GM21825 (cell line): ENCODE data around the gene COL23A1.

ENCODE experiments used
- ATAC-seq: cut with Tn5 transposase; IDR thresholded peaks from one replicate; pipeline ENCODE4 v1.9.1; 2021; ENCODE audit warnings: mild to moderate bottlenecking, moderate library complexity; ENCODE audit not compliant: unreplicated experiment

Gene COL23A1

DNA sequence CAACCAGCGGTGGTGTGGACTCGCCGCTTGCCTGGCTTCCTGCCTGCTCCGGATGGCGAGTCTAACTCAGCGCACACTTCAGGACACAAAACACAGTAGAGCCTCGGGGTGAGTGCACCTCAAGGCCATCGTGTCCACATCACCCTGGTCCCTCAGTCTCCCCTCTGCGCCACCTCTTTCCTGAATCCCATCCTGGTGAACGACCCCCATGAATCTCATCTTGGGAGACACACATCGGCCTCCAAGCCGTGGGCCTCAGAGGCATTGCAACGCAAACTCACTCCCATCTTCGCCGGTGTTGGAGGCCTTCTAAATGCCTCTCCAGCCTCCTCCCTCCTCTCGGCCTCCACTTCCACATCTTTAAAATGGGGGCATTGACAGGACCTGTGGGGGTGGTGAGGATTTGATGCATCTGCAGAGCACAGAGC lies 124.3 kb downstream of the COL23A1 start:
- no peak for ATAC-seq

DNA sequence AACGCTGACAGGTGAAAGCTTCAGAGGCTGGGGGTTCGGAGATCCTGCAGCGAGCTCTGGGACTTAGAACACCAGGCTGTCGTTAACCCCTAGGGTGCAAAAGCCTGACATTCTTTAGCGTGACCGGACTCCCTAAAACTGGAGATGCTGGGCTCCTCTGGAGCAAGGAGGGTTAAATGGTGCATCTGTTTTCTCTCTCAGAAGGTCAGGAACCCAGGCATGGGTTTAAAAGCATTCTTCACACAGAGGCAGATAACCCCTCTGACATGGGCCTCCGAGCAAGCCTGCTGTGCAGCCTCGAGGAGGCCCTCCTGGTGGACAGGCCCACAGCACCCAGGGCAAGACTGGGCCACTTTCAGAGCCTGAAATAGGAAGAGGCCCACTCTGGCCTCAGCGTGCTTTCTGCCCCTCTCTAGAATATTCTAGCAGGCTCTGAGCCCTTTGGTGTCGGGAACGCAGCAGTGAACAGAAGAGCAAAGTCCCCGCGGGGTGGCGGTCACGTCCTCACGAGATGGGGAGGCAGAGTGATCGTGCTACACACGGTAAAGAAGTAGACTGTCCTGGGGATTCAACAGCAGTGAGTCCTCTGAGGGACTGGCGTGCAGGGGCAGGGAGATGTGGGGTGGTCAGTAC lies 124.8 kb downstream of the COL23A1 start:
- ATAC-seq = no peak

DNA sequence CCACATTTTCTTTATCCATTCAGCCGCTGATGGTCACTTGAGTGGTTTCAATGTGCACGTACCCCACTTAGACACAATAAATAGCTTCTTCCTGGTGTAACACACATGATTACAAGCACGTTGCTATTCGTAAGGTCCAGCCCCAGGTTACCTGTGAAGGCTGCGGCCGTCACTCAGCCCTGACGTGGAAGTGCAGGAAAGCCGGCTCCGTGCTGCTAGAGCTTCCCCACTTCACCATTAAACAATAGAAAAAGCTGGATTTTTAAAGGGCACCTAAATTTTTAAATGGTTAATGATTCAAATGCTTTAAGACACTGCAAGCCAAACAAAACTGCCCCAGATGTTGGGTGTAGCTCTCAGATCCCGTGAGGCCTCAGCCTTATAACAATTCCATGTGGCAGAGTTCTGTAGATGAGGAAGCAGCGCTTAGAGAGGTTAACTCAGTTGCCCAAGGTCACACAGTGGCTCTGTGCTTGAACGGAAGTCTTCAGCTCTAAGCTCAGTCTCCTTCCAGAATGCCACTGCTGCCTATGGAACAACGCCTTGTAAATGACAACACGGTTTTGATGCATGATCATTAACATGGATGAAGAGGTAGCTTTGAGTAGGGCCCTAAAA lies 125.7 kb downstream of the COL23A1 start:
- no peak for ATAC-seq

DNA sequence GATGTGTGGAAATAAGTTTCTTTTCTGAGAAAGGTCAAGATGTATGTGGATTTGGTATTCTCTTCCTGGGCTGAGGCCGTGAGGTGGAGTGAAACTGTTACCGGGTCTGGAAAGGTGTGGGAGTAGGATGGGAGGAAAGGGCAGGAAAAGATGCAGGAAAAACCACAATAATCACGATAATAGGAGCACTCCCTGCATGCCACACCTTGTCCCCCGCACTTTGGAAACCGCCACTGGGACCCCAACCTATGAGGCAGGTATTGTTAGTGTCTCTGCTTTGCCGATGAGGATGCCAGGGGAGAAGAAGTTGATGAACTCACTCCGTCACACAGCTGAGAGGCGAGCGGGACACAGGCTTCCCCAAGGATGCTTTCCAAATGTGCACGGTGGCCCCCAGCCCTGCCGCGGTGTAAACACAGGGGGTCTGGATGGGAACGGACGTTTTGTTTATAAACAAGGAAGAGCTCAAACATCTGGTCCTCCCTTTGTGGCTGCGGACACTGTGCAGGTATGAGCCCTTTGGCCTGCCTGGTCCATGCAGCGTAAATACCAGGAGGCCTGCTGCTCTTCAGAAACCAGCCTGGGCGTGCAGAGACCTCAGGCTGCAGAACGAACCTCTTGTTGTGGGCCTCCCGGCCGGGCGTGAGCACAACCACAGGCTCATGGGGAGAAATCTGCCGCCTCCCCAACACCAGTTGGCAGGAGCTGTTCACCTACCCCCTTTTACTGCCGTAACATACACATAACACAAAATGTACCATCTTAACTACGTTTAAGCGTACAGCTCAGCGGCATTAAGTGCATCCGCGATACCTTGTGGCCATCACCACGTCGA lies 126.7 kb downstream of the COL23A1 start:
- no peak for ATAC-seq

DNA sequence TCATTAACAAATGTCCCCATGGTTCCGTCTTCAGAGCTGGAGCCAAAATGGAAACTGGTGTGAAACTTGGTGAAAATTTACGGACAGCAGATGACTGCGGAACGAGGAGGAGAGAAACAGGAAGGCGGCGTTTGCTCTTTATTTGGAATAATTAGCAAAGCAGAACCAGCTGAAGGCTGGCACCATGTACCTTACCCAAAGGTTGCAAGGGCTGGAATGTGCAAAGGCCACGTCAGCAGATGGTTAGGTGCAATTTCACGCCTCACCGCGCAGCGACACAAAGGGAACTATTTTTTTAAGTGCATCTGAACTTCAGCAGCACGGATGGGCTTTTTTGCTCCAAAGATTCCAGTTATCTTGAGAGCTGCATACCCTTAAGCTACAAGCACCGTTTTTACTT lies 127.4 kb downstream of the COL23A1 start:
- ATAC-seq = no peak

DNA sequence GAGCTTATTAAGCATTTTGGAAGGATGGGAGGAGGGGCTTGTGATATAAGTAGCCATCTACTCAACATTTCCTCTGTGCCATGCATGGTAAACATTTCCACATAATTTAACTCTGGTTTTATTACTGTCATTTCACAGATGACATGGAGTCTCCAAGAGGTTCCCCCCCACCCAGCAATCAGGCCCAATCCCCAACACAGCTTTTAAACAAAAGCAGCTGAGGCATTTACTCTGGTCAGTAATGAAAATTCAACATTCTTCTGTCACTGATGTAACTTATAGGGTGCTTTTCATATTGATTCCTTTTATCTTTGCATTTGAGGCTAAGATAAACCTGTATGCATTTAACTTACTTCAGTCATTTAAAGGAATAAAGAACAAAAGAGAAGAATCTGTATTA lies 128.1 kb downstream of the COL23A1 start:
- no peak for ATAC-seq

DNA sequence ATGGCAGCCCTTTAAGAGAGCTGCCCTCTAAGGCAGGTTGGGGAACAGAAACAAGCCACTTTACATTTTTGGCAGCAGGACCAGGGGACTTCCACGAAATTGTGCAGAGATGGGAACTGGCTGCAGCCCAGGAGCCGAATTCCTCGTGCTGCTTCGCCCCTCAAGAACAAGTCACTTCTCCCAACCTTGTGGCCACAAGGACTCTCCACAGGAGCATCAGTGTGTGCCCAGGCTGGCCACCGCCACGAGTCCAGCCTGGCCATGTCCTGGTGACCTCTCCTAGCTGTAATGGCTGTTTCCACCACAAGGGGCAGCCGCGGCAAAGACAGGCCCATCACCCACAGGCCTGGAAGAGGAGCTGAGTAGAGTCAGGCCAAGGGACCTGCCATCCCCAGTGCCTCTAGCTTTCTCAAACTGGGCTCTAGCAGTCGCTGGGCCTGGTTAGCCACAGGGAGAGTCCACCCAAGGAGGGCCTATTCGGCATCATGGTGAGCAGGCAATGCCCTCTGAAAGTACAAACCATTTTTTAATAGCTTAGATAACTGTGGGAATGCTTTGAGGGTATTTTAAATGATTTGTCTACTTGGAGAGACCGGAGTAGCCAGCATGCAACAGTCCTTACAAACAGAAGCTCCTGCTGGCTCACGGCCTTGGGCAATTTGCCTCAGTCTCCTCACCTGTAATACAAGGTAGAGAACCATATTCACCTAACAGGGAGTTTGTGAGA lies 129.0 kb downstream of the COL23A1 start:
- ATAC-seq = peak; percentile 64

DNA sequence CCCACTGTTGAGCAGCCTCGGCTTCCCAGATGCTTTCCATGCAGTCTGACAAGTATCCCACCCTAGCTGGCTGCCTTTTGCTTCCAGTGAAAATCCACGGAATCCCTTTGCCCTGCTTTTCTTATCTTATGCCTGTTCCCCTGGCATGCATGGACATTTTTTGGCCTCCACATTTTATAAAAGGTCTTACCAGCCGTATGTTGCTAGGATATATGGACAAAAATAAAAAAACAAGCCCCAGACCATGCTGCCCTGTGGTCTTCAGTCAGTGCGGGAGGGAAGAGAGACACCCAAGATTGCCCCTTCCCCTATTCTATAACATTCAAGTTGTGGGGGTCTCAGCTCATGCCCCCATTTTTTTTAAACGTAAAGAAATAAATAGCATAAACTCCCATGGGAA lies 129.6 kb downstream of the COL23A1 start:
- no peak for ATAC-seq

DNA sequence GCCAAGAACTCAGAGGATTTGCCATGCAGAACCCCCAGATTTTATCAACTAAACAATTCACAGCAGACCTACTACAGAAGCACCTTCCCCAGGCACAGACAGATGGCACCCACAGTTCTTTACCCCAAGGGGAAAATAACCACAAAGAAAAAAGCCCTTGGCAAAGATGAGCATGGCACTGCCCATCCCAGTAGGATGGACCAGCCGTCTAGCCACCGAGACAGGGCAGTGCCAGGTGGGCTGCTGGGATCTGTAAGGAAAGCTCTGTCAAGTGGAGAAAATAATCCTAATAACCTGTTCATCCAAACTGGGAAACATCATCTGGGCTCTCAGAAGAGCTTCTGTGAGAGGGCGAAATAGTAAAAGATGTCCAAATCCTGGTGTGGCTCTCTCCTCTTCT lies 130.0 kb downstream of the COL23A1 start:
- ATAC-seq = no peak

DNA sequence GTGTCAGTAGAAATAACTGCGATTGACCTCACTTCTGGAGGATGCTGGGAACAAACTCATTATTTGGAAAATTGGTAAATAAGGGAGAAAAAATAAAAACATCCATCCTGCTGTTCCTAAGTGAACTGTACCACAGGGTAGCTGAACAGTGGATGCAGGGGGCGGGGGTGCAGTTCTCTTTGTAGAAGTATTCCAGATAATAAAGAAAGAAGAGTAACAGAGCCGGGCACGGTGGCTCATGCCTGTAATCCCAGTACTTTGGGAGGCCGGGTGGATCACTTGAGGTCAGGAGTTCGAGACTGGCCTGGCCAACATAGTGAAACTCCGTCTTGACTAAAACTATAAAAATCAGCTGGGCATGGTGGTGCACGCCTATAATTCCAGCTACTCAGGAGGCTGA lies 132.1 kb downstream of the COL23A1 start:
- ATAC-seq = no peak

DNA sequence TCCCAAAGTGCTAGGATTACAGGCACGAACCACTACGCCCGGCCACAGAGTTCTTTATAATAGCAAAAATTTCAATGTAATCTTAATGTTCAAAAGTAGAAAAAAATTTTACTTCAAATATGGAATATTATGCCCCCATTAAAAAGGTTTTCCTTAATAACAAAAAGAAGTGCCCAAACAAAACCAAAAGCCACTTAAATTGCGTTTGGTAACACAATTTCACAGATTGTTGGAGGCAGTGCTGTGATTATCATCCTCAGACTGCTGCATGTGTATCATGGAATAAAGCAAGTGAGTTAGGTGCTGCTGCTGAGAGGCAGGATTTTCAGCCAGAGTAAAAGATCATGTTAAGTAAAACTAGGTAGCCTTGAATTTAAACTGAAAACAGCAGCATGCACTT lies 132.7 kb downstream of the COL23A1 start:
- no peak for ATAC-seq

DNA sequence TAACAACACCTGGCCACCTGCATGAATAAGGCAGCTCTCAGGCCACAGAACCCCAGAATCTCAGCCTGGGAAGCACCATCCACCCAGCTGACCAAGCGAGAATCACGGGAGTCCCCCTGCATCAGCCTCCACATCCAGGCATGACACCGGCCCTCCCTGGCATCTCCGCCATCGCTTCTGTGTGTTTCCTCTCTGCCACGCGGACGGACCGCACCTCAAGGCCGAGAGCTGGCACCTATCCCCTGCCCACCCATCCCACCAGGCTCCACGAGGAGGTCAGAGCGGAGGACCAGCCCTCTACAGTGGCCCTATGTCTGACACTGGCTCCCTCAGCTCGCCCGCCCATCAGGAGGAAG lies 134.7 kb downstream of the COL23A1 start:
- no peak for ATAC-seq

DNA sequence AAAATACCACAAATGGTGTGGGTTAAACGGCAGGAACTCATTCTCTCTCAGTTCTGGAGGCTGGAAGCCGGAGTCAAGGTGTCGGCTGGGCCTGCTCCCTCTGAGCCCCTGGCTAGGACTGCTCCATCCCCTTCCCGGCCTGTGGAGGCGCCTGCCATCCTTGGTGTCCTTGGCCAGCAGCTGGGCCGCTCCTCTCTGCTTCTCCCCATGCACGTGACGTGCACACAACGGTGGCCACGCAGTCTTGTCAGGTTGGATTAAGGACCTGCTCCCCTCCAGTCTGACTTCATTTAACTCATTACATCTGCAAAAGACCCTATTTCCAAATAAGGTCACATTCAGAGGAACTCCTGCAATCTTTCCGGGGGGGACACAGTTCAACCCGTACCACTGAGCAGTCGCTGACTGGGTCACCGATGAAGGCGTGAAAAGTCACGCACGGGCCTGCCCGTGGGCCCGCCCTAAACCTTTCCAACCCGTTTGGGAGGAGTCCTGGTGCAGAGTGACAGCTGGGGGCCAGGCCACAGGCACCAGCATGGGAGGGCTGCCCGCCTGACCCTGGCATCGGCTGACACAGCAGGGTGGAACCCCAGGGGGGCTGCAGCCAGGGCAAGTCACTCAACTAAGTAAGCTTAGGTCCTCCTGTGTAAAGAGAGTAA lies 135.2 kb downstream of the COL23A1 start:
- no peak for ATAC-seq

DNA sequence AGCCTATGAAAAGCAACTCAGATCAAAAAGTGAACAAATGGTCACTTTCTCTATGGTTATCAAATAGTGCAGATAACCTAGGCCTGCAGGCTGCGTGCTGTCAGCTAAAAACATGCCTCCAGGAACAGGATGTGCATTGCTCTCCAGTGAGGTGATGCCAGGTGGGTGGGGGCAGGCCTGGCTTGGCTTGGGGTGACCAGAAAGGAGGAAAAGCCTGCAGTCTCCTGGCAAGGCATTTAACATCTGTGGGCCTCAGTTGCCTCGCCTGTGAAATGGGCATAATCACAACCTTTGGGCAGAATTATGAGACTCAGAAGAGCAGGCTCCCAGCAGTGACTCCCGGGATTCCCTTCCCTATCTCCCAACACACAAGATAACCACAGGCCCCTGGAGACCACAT lies 135.9 kb downstream of the COL23A1 start:
- ATAC-seq = no peak

DNA sequence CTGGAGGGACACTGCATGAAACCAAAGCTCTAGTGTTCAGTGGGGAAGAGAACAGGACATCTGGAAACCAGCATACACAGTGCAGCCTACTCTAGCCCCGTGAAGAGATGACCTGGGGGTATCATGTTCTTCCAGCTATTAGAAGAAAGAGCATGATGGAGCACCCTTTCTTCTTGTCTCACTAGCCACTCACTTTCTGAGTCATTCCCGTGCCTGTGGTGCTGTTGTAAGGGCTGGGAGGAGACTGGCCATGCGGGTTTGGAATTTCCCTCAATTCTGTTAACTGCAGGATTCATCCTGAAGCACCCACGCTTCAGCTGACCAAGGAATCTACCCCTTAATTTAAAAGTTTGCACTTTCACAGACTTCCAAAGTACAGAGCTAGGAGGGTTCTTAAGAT lies 137.0 kb downstream of the COL23A1 start:
- no peak for ATAC-seq

DNA sequence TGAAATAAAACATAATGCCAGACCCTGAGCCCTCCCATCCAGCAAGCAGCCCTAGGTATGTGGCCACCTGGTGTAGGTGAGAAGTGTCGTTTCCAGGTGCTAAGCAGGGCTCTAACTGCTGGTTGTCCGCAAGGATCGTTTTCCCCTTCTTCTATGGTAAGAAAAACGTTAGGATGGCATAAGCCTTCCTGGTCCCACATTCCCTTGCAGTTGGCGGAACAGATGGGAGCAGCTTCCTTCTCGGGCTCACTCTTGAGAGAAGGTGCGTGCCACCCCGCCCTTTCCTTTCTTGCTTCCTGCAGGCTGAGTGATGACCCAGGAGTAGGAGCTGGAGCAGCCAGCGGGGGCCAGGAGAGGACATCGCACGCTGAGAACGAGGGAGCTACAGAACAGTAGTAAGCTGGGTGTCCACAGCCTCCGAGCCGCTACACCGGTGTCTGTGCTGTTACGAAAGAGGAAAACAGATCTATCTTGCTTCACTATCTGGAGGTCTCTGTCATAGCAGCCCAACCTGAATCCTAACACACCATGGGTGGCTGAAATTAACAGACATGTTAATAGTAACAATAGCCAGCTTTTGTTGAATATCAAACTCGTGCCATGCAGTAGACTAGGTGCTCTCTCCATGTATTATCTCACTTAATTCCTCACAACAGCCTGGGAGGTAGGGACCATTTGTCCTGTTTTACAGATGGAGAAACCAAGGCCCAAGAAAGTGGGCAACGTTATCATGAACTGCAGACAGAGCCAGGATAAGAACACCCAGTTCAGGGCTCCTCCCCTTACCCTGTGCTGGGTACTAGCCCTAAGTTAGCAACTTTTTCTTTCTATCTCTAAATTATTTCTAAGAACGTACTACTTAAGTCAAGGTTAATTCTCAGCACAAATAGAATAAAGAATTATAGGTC lies 139.8 kb downstream of the COL23A1 start:
- ATAC-seq = no peak

DNA sequence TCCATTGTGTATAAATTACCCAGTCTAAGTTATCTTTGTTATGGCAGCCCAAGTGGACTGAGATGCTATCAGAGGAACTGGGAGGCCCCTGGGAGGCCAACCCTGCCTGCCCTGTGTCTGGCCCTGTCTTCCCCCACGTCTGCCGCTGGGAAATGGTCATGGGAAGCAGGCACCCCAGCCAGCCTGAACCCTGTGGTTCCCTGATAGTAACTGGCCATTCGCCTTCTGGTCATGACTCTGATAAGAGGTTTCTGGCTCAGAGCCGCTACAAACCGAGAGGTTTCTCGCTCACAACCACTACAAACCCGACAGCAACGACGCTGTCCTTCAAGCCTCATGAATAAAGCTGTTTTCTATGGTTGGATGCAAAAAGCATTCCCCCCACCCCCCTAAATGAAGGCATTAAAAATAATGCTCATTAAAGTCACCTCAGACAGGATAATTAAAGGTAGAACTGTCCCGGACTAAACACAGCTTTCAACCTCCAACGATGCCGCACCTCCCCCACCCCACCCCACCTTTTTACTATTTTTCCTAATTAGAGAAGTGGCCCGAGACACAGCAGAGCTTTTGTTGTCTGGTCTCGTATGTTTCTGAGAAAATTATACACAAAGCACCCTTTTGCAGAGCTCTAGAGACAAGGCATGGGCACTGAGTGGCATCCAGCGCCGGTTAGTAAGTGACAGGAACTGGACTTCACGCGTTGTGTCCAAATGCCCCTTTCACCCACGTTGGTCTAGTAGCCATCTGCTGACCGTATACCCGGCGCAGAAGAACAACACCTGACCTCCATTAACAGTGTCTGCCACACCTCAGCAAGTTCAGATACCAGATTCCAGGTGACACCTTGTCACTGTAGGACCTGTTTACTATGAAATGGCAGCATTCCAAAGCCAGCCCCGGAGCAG lies 140.8 kb downstream of the COL23A1 start:
- ATAC-seq = no peak

DNA sequence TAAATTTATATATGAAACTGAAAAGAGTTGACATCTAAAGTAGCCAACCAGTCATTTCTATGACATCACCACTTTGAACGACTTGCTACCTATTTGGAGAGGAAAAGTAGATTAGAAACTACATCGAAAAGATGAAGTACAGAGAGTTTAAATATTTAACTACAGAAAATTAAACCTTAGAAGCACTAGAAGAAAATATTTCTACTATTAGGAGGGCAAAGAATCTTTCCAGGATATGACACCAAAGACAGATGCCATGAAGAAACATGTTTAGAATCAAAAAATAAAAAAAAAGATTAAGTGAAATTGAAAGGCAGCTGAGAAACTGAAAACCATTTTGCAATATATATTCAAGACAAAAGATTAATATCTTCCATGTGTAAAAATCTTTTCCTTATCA lies 144.7 kb downstream of the COL23A1 start:
- ATAC-seq = no peak
